DMS 273 treated with DMSO at 0.1 percent for 48 hours (cell line): ENCODE measurements around the gene PIGB.
"Not testable (repeated sequence)": the region's sequence is repeated elsewhere in the genome, so short reads cannot be mapped to it uniquely, and the experiment has no call there.

ENCODE experiments used
- DNase-seq: peaks from one replicate; lab custom pipeline; 2025; lab: John Stamatoyannopoulos, UW

The PIGB gene

DNA sequence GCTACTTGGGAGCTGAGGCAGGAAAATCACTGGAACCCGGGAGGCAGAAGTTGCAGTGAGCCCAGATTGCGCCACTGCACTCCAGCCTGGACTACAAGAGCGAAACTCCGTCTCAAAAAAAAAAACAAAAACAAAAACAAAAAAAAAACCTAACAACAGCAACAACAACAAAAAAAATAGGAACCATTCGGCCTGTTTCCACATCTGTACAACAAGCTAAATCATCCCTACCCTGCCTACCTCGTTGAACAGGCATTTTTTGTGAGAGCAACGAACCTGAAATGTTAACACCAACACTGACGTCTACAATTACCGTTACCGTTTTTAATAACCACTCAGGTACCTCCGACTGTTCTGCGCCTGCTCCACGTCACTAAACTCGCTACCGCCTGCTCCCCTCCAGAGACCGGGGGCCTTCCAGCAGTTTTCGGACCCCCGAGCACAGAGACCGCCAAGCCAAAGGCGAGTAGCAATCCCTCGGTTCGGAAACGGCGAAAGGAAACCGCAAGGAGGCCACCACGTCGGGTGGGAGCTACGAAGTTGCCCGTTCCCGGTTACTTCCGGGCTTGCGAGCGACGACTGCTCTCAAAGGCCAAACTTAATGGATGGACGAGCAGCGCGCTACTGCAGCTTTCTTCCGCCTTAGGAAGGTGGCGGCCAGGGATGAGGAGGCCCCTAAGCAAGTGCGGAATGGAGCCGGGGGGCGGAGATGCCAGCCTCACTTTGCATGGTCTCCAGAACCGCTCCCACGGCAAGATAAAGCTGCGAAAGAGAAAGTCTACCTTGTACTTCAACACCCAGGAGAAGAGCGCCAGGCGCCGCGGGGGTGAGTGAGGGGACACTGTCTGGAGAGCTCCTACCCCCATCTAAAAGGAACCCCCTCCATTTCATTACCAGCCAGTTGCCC, at the start of gene PIGB, which contains the start of gene PIGBOS1:
Gene PIGB (plus strand): TSS at position 635 of the 907 bp plus-strand sequence. CDS start 29 bp downstream, at position 664.
Gene PIGBOS1 (minus strand): TSS at position 536 of the 907 bp plus-strand sequence. CDS start 1,331 bp downstream, outside the sequence.
- DNase-seq: peak; percentile 27

DNA sequence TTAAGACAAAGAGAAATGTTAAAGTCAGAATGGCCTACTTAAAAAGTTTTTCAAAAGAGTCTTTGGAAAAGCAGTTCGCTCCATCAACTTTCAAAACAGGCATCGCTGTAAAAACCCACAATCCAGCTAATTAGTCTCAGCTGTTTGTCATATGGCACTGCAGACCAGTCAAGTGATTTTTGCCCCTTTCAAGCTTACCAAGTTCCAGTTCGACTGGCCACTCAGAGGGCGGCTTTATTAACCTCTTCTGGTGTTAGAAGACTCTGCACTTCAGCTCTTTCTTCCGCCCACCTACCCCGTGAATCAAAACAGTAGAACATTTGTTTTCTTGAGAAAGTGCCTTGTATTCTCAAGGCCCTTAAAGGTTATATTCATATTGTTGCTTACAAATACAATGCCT, 48.7 kb upstream of the PIGB start:
- DNase-seq: no peak

DNA sequence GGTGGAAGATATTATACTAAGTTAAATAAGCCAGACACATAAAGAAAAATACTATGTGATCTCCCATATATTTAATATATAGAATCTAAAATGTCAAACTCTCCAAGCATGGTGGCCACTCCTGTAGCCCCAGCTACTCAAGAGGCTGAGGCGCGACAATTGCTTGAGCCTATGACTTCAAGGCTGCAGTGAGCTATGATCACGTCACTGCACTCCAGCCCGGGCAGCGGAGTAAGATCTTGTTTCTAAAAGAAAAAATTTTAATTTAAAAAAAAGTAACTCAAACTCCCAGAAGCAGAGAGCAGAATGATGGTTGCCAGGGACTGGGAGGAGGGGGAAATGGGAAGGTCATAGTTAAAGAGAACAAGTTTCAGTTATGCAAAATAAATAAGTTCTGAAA, 42.7 kb upstream of the PIGB start:
- no peak for DNase-seq

DNA sequence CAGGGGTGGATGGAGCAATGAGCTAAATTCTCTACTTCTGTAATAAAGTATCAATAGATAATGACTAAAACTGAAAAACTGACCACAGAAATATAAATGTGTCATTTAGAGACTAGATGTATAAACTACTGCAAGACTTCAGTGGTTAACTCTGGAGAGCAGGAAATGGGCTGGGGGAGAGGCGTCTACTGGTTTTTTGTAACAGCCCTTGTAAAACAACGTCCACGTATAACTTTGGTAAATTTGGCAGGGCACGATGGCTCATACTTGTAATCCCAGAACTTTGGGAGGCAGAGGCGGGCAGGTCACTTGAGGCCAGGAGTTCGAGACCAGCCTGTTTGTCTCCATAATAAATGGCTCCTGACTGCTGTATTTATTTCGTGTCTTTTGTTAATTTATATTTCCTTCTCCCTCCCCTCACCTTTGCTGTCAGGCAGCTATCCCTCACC, 41.9 kb upstream of the PIGB start:
- no peak for DNase-seq

GRCh38 chr15:55277715-55278114, 41.3 kb upstream of the PIGB start:
- no peak for DNase-seq

DNA sequence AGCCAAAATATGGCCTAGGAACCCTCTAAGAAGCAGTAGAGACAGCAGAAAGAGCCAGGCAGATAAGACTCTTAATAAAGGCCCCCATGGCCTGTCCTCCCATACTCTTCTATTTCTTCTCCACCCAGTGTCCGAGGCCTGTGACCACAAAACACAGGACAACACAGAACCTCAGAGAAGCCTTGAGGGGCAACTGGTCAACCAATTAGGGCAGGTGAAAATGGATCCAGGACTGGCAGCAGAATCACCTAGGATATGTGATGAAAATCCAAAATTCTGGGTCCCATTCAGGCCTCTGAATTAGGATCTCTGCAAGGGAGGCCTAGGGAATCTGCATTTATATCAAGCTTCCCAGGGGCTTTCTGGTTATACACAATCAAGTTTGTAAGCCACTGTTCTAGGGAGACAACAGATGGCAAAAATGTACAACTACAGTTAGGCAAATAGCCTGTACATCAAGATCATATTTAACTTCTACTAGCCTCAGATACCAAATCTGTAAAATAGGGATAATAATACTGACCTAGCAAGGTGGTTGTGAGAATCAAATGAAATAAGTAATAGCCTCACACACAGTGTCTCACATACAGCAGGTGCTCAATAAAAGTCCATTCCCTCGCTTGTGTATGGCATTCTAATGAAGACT, 39.8 kb upstream of the PIGB start:
- DNase-seq: no peak

- peak; percentile 1 for DNase-seq
Measured at GRCh38 chr15:55279746-55280351, 39.2 kb upstream of the PIGB start.

GRCh38 chr15:55280589-55280988, 38.4 kb upstream of the PIGB start:
- not testable (repeated sequence) for DNase-seq

GRCh38 chr15:55281517-55282228, 37.3 kb upstream of the PIGB start:
- no peak for DNase-seq

DNA sequence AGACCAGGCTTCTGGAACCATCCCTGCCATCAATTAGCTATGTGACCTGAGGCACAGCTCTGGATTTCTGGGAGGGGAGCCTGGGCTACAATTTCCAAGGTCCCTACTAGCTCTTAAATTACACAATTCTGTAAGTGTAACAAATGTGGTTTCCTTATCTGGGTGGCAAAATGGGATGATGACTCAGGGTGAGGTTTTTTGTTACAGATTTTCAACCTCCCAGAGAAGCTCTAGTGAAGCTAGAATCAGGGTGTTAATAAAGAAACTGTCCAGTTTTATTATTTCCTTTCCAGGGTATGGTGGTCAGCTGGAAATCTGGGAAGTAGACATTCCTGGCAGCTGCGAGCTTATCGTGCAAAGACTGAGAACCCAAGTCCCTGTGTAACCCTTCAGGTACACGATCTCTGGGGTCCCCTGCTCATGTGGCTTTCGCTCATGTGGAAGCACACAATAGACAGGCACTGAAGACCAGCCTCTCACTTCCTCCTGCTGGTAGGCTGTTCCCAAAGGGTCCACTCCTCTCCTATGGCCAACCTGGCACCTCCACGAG, 36.7 kb upstream of the PIGB start:
- DNase-seq: no peak

DNA sequence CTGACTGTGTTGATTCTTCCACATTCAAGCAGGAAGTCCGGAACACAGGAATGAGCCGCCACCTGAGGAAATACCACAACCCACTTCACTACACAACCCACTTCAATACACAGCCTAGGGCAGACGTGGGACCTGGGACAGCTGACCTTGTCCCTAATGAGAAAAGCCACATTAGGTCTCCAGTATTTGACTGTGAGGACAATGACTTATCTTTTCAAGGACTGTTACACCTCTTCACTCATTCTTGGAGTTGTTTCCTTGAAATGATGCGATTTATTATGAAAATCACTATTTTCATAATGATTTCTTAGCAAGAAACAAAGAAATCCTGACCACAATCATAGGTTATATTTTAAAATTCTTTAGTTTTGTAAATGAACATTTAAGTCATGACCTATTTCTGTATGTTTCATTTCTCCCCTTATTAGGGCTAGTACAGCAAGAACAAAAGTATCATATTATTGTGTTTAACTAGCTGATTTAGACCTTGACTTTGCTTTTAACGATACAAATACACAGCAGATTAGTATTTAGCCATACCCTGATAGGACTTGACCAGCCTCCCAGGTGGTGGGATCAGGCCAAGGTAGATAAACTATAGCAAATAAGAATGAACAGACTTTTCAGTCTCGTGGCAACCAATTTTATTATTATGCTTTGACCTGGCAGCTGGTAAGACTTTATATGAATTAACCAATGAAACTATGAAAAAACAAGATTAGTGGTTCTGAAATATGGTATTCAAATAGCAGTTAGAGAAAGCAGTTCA, 35.5 kb upstream of the PIGB start:
- DNase-seq: no peak

DNA sequence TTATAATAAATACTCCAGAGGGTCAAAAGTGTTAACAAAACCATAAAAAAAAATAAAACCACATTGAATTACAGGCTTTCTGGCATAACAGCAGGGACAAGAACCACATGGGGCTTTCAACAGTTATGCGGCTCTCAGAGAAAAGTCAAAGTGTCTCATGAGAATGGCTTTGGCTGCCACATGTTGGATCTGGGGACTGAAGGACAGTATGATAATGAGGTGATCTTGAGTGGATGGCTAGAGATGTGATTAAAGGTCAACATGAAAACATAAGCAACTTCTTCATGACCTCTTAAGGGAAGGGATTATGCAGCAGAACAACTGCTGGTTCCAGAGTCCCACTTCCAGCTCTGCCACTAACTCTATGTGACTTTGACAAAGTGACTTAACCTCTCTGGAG, 34.6 kb upstream of the PIGB start:
- no peak for DNase-seq

DNA sequence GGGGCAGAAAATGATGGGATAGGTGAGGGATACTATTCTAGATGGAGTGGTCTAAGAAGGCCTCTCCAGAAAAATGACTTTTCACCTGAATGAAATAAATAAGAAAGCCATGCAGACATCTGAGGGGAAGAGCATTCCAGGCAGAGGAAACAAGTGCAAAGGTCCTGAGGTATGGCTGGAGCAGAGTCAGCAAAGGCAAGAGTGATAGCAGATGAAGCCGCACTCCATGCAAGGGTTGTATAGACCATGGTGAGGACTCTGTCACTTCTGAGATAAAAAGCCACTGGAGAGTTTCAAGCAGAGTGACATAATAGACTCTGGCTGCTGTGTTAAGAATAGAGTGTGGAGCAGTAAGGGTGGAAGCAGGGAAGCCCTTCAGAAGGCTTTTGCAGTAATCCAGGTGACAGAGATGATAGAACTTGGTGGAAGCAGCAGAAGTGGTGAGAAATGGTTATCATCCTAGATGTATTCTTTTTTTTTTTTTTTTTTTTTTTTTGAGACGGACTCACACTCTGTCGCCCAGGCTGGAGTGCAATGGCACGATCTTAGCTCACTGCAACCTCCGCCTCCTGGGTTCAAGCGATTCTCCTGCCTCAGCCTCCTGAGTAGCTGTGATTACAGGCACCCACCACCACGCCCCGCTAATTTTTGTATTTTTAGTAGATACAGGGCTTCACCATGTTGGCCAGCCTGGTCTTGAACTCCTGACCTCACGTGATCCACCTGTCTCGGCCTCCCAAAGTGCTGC, 32.4 kb upstream of the PIGB start:
- DNase-seq: not testable (repeated sequence)

- no peak for DNase-seq
Measured at GRCh38 chr15:55288006-55288717, 30.9 kb upstream of the PIGB start.

DNA sequence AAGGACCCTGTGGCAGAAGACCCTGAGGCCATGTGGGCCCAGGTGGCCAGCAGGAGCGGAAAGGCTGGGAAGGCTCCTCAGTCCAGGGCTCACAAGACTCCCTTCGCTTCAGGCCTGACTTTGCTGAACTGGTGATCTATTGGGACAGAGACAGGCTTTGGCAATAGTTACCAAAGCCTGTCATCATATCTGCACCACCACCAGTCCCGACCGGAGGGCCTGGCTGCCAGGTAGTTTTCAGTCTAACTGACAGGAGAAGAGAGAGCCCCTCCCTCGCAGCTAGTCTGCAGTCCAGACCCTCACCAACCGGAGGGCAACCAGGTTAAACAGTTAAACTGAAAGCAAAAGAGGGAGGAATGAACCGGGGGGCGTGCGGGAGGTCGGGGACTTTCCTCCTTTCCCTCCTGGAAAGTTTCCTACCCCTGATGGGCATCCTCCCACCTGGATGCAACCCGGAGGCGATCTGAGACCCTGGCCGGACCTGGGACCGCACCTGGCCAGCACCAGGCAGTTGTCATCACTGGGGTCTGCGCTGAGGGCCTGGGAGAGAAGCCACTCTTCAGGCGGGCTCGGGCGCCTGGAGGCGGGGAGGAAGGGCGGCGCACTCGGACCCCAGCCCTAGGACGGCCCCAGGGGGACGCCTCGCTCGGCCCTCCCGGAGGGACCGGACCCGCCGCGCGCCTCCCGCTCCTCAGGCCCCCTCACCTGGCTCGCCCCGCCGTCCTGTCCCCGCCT, 29.8 kb upstream of the PIGB start:
- DNase-seq: peak; percentile 15

GRCh38 chr15:55289746-55290527, 29.1 kb upstream of the PIGB start, which contains the start of gene RAB27A:
Gene RAB27A, minus strand, starts transcription at chr15:55289813. Its CDS starts 54,879 bp downstream, at chr15:55234934.
- peak; percentile 31 for DNase-seq

GRCh38 chr15:55290528-55291057, 28.4 kb upstream of the PIGB start:
- peak; percentile 31 for DNase-seq

DNA sequence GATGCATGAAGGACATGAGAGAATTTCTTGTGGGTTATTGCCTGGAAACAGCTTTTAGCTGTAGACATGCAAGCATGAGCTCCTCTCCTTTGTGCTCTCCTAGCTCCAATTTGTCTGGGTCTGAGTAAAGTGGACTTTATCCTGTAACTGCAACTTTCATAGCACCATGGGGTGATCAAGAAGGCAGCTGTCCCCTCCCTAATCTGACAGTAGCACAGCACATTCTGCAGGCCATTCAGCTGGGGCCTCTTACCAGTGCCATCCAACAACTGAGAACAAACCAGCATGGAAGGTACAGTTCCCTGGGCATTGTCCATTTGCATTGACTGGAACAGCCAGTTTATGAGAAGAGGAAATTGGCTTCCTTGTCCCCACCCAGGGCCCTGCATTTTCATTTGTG, 21.7 kb upstream of the PIGB start:
- DNase-seq: no peak
